Embryonic facial prominence (tissue), 1 donor: ENCODE measurements around the gene HOATZ.

Experiments used
- DNase-seq: peaks from one replicate; pipeline ENCODE4 v3.0.0-alpha.2; 2016; ENCODE audit errors: extremely low spot score

Gene HOATZ

GRCh38 chr11:111581341-111581740 lies 66.8 kb downstream of the HOATZ start:
- DNase-seq = no peak

DNA sequence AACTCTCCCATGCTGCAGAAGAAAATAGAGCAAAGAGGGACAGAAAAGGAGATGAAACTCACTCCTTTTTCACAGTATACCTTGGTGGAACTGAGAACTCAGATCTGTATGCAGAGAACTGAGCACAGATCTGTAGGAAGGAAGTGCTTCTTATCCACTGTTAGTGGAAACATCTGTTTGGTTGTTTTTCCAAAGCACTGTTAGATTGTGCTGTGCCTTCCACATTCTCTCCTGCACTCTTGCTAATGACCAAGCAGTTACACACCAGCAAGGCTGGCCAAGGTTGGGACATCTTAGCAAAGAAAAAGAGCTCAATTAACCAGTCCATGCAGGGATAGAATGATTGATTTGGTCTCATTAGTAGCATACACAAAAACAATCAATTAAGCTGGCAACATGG lies 67.6 kb downstream of the HOATZ start:
- DNase-seq = no peak

GRCh38 chr11:111582881-111583280 lies 68.3 kb downstream of the HOATZ start:
- no peak for DNase-seq

DNA sequence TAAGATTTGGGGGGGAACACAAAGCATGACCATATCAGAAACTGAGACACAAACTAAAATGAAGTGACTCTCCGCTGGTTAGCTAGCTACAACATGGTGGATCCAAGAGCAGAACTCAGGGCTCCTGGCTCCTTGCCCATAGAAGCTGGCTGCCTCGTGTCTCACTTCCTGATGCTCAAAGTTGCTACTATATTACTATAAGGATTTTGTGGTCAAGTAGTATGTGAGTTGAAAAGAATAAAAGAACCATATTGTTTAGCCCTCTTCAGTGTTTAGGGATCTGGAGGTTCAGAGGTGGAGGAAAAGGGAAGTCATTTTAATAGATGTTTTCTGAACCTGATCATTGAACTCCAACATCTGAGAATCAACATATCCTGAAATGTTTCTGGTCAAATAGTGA lies 70.8 kb downstream of the HOATZ start:
- DNase-seq = no peak

DNA sequence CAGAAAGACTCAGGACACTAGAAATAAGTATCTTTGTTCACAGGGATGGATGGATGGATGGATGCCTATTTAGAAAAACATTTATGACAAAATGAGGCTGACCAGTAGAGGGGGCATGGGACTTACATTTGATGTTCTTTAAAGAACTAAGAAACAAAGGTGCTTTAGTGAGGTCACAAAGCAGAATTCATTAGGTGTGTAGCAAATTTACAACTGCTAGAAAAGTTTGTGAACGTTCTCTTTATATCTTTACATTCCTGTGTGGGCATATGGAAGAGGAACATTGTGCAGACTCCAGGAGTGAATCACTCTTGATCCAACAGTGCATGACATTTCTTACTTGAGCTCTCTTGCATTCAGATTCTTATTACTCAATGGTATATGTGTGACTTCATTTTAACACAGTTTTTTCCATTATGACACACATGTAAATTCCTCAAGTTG lies 71.8 kb downstream of the HOATZ start:
- DNase-seq = no peak
